HG03139 (cell line): ENCODE results near the gene USP44.

Experiments used
- ATAC-seq: cut with Tn5 transposase; IDR thresholded peaks from one replicate; pipeline ENCODE4 v1.9.1; 2021; ENCODE audit not compliant: unreplicated experiment

The USP44 gene

GRCh38 chr12:95548539-95549391 lies 2.5 kb downstream of the USP44 start:
- ATAC-seq, result no peak

DNA sequence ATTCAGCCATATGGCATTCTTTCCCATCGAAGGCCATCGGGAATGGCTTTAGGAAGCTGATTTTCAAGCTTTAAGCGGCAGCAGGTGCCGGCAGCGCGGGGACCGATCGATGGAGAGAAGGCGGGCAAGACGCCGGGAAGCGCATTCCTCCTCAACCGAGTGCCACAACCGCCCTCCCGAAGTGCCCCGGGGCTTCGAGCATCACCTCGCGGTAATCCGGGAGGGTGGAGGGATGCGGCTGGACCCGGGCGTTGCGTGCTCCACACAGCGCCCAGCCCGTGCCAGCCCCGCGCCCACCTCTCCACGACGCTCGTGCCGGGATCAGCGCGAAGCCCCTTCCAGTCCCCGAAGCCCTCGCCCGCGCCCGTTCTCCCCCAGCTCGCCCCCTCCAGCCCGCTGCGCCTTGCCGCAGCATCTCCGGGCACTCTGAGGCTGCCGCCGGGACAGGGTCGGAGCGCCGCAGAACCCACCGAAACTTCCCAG lies 3.2 kb downstream of the USP44 start:
- ATAC-seq, result no peak

- ATAC-seq, result no peak
These were observed 3.7 kb downstream of the USP44 start for GRCh38 chr12:95547522-95548055.

DNA sequence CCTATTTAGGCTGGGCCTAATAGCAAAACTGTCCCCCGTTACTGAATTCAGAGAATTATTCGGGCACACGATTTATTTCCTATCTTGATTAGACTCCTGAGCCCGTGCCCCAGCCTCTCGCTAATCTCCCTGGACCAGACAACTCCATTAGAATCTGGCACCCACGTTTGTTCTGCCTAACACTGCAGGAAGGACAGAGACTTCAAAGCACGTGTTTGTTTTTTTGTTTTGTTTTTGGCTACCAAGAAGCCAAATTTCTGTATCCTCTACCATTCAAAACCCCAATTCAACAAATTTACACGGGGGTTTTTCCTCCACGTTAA lies 4.8 kb downstream of the USP44 start:
- ATAC-seq, result no peak

GRCh38 chr12:95545731-95546490 lies 5.4 kb downstream of the USP44 start:
- no peak for ATAC-seq

- no peak for ATAC-seq
These were observed 6.0 kb downstream of the USP44 start for GRCh38 chr12:95545303-95545702.

- no peak for ATAC-seq
These were observed 6.5 kb downstream of the USP44 start for GRCh38 chr12:95544756-95545155.

GRCh38 chr12:95543305-95543704 lies 8.0 kb downstream of the USP44 start:
- no peak for ATAC-seq

DNA sequence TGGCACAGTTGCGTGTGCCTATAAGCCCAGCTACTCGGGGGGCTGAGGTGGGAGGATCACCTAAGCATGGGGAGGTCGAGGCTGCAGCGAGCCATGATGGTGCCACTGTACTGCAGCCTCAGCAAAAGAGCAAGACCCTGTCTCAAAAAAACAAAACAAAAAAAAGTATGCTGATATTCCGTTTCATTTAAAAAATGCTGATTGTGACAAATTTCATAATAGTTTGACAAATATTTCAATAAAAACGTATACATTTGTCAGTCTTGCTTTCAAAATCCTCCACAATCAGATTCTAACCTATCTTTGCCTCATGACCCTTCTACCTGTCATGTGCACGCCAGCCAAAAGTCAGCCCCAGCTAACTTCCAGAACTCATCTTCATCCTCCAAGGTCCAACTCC lies 9.8 kb downstream of the USP44 start:
- no peak for ATAC-seq

DNA sequence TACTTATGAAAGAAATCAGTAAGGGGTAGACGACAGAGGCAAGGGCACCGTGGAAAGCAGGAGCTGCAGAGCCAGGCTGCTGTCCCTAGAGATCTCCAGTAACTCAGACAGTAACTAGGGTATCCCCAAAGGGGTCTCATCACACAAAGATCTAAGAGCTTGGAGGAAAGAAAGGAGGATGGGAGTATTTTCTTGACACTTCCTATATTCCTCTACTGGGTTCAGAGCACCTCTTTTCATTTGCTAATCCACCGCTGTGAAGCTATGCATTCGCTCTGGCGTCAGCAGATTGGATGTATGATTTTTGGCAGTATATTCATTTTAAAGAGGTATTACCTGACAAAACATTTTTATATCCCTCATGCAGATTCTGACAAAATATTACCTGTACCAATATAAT lies 12.6 kb downstream of the USP44 start:
- no peak for ATAC-seq

DNA sequence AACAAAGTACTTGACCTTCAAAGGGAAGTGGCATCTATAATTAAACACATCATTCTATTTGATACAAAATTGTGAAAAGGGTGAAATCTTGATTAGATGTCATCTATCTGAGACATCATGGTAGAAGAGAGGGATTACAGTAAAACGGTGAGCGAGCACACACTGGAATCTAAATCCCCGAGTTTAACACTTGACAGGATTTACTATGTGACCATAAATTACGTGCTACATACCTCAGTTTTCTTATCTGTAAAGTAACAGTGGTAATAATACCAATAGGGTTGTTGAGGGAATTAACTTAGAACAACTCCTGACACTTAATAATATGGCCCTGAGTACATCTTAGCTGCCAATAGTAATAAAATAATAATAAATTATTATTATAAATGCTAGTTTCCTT lies 13.3 kb downstream of the USP44 start:
- no peak for ATAC-seq

DNA sequence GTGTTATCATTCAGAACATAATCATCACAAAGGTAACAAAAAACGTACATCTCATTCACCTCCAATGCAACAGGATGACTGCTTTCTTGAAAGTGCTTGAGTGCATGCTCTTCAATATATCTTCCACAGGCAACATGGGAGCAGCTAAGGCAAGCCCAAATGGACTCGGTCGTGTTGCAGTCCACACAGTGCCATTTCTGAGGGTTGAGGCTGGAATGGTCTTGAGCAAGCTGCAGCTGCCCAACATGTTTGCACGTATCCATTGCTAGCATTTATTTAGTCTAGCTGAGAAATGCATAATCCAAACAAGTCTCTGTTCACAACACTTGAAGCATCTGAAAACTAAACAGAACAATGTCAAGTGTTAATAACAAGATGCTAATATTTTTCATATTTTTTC lies 17.3 kb downstream of the USP44 start:
- ATAC-seq, result no peak

GRCh38 chr12:95532851-95533250 lies 18.4 kb downstream of the USP44 start:
- no peak for ATAC-seq

DNA sequence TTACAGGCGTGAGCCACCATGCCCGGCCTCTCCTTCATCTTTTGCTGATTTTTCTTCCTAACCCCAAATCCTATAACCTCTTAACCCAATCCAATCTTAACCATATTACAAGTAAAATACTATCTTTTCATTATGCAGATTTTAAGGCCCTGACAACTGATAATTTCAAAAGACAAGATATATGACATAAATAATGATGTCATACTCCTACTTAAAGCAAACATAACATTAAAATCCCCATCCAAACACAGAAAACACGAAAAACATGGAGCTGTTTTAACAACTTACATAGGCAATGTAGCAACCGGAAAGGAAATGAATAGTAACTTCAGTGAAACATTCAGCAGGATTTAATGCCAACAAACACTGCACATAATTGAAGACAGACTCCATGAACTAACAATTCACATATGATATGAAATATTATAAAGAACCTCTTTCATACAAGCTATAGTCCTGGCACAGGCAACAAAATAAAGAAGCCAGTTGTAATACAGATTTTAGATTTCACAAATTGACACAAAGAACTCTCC lies 21.5 kb downstream of the USP44 start:
- ATAC-seq, result no peak

GRCh38 chr12:95528431-95528830 lies 22.8 kb downstream of the USP44 start:
- no peak for ATAC-seq

GRCh38 chr12:95522692-95523091 lies 28.6 kb downstream of the USP44 start:
- no peak for ATAC-seq

- ATAC-seq, result no peak
These were observed 30.5 kb downstream of the USP44 start for GRCh38 chr12:95520816-95521215.

- ATAC-seq, result no peak
These were observed 32.3 kb downstream of the USP44 start for GRCh38 chr12:95518944-95519343.

GRCh38 chr12:95517246-95517645 lies 34.0 kb downstream of the USP44 start:
- no peak for ATAC-seq

- no peak for ATAC-seq
These were observed 34.5 kb downstream of the USP44 start for GRCh38 chr12:95516757-95517156.

- no peak for ATAC-seq
These were observed 36.1 kb downstream of the USP44 start for GRCh38 chr12:95515197-95515596.

GRCh38 chr12:95513599-95513998 lies 37.7 kb downstream of the USP44 start:
- ATAC-seq, result no peak
